HFFc6 (cell line): ENCODE results near the gene RND3. TPM values are rescaled to one million over a fixed set of nuclear protein-coding genes. Genes with fewer than 3 reads are reported as not detected.

Source experiments
- DNase-seq: peaks from one replicate; pipeline ENCODE4 v3.0.0-alpha.2; 2018
- H3K27ac Mint-ChIP-seq: 2 replicates; pipeline ENCODE4 v1.8.0; 2020; ENCODE audit warnings: mild to moderate bottlenecking, mixed read lengths
- H3K27me3 Mint-ChIP-seq: 2 replicates; pipeline ENCODE4 v1.8.0; 2021; ENCODE audit warnings: mild to moderate bottlenecking, moderate library complexity, mixed read lengths; ENCODE audit not compliant: insufficient read depth
- H3K36me3 Mint-ChIP-seq: 2 replicates; pipeline ENCODE4 v1.8.0; 2021; ENCODE audit warnings: low read depth, mixed read lengths
- H3K4me1 Mint-ChIP-seq: 2 replicates; pipeline ENCODE4 v1.8.0; 2020; ENCODE audit warnings: low read depth, mixed read lengths
- H3K4me3 Mint-ChIP-seq: 2 replicates; pipeline ENCODE4 v1.8.0; 2020; ENCODE audit warnings: mild to moderate bottlenecking, moderate library complexity, mixed read lengths
- H3K9me3 Mint-ChIP-seq: 2 replicates; pipeline ENCODE4 v1.8.0; 2020; ENCODE audit warnings: mild to moderate bottlenecking, mixed read lengths
- CTCF ChIP-seq: fragments of 200-600 bp; sonication (generic); IDR thresholded peaks from 2 replicates; pipeline ENCODE4 v1.5.0; 2021; ENCODE audit warnings: antibody characterized with exemption, mild to moderate bottlenecking
- total RNA-seq, 6 experiments: library from RNA; stranded (reverse); fragmentation: NEBNext Ultra II Directional; extraction: Animal tissue kit (Norgen Biotek cat#: 25700); gene quantifications; 2 replicates in 1 of 6; 3 replicates in 5 of 6; pipeline ENCODE4 v1.2.3, GENCODE V29; 2021

Gene RND3
- total RNA-seq, 6 experiments from 2014 or later, result 365 to 525 (median 438) TPM

- peaks cover 6% of the 10 kb centered on the region; the same call in 1 of the 2 replicates for H3K4me1 Mint-ChIP-seq
- H3K27me3 Mint-ChIP-seq, result no peaks in the 10 kb centered on the region; the same call in none of the 2 replicates
- peaks cover 7% of the 10 kb centered on the region; the same call in 1 of the 2 replicates for H3K36me3 Mint-ChIP-seq
- no peak for TF ChIP-seq CTCF
- DNase-seq, result no peak
- no peak overlapping the region for H3K27ac Mint-ChIP-seq
- H3K9me3 Mint-ChIP-seq, result no peaks in the 10 kb centered on the region
- H3K4me3 Mint-ChIP-seq, result no peak overlapping the region
Measured at GRCh38 chr2:150449856-150450255, 37.6 kb downstream of the RND3 start.

GRCh38 chr2:150445398-150445797, 42.1 kb downstream of the RND3 start:
- no peak for DNase-seq
- H3K36me3 Mint-ChIP-seq, result no peaks in the 10 kb centered on the region
- TF ChIP-seq CTCF, result no peak
- no peak overlapping the region for H3K27ac Mint-ChIP-seq
- H3K4me3 Mint-ChIP-seq, result no peak overlapping the region
- H3K27me3 Mint-ChIP-seq, result no peaks in the 10 kb centered on the region; the same call in 1 of the 2 replicates
- no peaks in the 10 kb centered on the region for H3K9me3 Mint-ChIP-seq
- H3K4me1 Mint-ChIP-seq, result peaks cover 6% of the 10 kb centered on the region; the same call in 1 of the 2 replicates

- H3K4me3 Mint-ChIP-seq, result no peak overlapping the region
- H3K27me3 Mint-ChIP-seq, result no peaks in the 10 kb centered on the region
- no peak for TF ChIP-seq CTCF
Measured at GRCh38 chr2:150442484-150442883, 45.0 kb downstream of the RND3 start.

GRCh38 chr2:150441784-150442183, 45.7 kb downstream of the RND3 start:
- Mint-ChIP-seq H3K36me3 (peaks cover 3% of the 10 kb centered on the region; the same call in 1 of the 2 replicates), H3K27me3 (no peaks in the 10 kb centered on the region), H3K4me1 (no peaks in the 10 kb centered on the region), H3K4me3 (no peak overlapping the region), H3K9me3 (no peaks in the 10 kb centered on the region), H3K27ac (no peak overlapping the region)
- no peak for TF ChIP-seq CTCF
- DNase-seq, result no peak

More at GRCh38 chr2:150442484-150442883, 45.0 kb downstream of the RND3 start:
- Mint-ChIP-seq H3K36me3 (no peaks in the 10 kb centered on the region), H3K27ac (no peak overlapping the region), H3K4me1 (no peaks in the 10 kb centered on the region), H3K9me3 (no peaks in the 10 kb centered on the region)
- no peak for DNase-seq

GRCh38 chr2:150441226-150441625, 46.2 kb downstream of the RND3 start:
- no peak overlapping the region for H3K27ac Mint-ChIP-seq
- peaks cover 8% of the 10 kb centered on the region for H3K36me3 Mint-ChIP-seq
- no peak for DNase-seq
- H3K9me3 Mint-ChIP-seq, result no peaks in the 10 kb centered on the region
- no peaks in the 10 kb centered on the region for H3K27me3 Mint-ChIP-seq
- TF ChIP-seq CTCF, result no peak
- H3K4me1 Mint-ChIP-seq, result no peaks in the 10 kb centered on the region
- H3K4me3 Mint-ChIP-seq, result no peak overlapping the region

GRCh38 chr2:150438654-150439053, 48.8 kb downstream of the RND3 start:
- no peak for TF ChIP-seq CTCF
- Mint-ChIP-seq H3K27me3 (no peaks in the 10 kb centered on the region), H3K4me1 (no peaks in the 10 kb centered on the region), H3K27ac (no peak overlapping the region), H3K36me3 (peaks cover 18% of the 10 kb centered on the region), H3K4me3 (no peak overlapping the region), H3K9me3 (peaks cover 6% of the 10 kb centered on the region)
- no peak for DNase-seq
